ENCODE data around the gene ZNF277.

DNA sequence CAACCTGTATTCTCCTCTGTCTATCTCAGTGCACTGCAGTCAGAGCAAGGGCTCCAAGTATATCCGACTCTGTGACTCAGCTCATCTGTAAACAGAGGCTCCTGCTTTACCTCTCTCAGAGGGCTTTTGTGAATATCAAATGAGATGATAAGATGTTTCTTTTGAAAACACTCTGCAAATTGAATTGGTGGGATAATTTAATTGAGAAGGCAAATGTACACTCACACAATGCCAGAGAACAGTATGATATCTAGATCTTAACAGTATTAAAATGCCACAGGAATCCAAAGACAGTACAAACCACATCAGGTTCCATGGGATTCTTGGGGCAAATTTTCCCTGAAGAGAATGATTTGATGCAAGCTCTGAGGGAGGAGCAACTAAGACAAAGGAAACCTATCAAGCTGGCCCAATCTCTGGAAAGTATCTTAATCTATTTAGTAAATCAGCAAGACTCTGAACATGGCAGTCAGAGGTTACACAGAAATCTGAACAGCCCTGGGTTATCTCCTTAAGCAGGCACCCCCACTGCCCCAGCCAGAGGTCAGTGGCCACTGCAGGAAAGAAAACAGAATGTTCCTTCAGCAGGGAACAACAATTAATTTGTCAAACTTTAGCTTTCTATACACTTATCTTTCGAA, 46.2 kb upstream of the ZNF277 start:
- TF ChIP-seq CTCF (IDR thresholded peaks at IDR 0.05) (no peak), POLR2A (IDR thresholded peaks at IDR 0.05) (no peak)
